GM12878 (cell line): ENCODE measurements around the gene ZNF668.

ENCODE experiments used
- ATF7 ChIP-seq: fragments of 450-650 bp; IDR thresholded peaks from 2 replicates; pipeline ENCODE4 v1.6.1; 2016; ENCODE audit warnings: low read depth, mild to moderate bottlenecking
- PAX5 ChIP-seq: IDR thresholded peaks from 2 replicates; pipeline ENCODE4 v1.6.1; 2011; ENCODE audit warnings: low read depth, low read length, borderline replicate concordance
- POLR2A ChIP-seq: IDR thresholded peaks from 2 replicates; pipeline ENCODE4 v1.6.1; 2011; ENCODE audit warnings: low read depth, mild to moderate bottlenecking, low read length
- YBX1 ChIP-seq: fragments of 450-650 bp; IDR thresholded peaks from 2 replicates; pipeline ENCODE4 v1.6.1; 2016; ENCODE audit warnings: antibody characterized with exemption

DNA sequence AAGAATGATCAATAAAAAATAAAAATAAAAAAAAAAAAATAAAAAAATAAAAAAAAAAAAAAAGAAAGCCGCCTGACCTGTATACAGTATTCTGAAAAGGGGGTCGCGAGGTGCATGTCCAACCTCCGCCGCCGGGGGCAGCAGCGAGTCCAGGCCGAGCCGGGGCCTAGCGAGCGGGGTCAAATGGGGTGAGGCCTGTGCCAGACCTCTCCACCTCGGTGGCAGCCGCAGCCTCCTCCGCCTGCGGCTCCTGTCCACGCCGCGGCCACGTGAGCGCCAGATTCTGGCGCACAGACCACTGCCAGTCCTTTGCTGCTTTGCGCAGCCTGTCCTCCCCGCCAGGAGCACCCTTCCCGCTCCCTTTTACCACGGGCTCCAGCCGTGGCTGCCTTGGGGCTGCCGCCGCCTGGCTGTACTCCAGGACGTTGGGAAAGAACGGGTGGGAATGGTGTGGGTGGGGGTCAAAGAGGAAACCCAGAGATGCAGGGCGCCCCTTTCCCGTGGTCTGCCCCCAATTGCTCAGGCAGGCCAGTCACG is 31.7 kb upstream of the ZNF668 start:
- TF ChIP-seq ATF7 (no peak), PAX5 (no peak), POLR2A (peak; percentile 79), YBX1 (no peak)
